H1 (cell line): ENCODE results near the gene RAB3GAP2. TPM values are rescaled to one million over a fixed set of nuclear protein-coding genes. Genes with fewer than 3 reads are reported as not detected.

Experiments
- CTCF ChIA-PET: fragments of 300-600 bp; sonication (Branson Sonifier 250); formaldehyde crosslinking; loops from one replicate; lab custom pipeline; 2021; ENCODE audit not compliant: partially characterized antibody; lab: Charles Lee
- POLR2A ChIA-PET: fragments of 300-600 bp; sonication (Branson Sonifier 250); formaldehyde crosslinking; loops from one replicate; lab custom pipeline; 2021; ENCODE audit warnings: inconsistent platforms; ENCODE audit not compliant: partially characterized antibody; lab: Charles Lee
- DNase-seq, 2 experiments: peaks; one replicate each; pipeline versions ENCODE4 v3.0.0 to v3.0.0-alpha.2; 2010 to 2022; ENCODE audit warnings: low spot score in 2 of 2, low read depth in 1 of 2, mixed read lengths in 1 of 2
- FAIRE-seq: peaks from 2 replicates; lab custom pipeline; 2011; peaks lifted over from hg19 to GRCh38; lab: Jason Lieb, UNC
- H2AFZ ChIP-seq: 2 replicates; pipeline ENCODE4 v1.8.1; 2012; ENCODE audit warnings: low read length, inconsistent platforms
- H2AK5ac ChIP-seq: 2 replicates; pipeline ENCODE4 v1.6.1; 2013; ENCODE audit warnings: low read depth, low read length
- H2BK120ac ChIP-seq: replicated peaks from 2 replicates; pipeline ENCODE3; 2013; ENCODE audit warnings: low read depth, low read length, inconsistent platforms
- H2BK12ac ChIP-seq: 2 replicates; pipeline ENCODE4 v1.6.1; 2013; ENCODE audit warnings: low read depth, low read length
- H2BK15ac ChIP-seq: 2 replicates; pipeline ENCODE4 v1.6.1; 2013; ENCODE audit warnings: low read length
- H2BK20ac ChIP-seq: 2 replicates; pipeline ENCODE4 v1.6.1; 2013; ENCODE audit warnings: low read length
- H2BK5ac ChIP-seq: 2 replicates; pipeline ENCODE4 v1.6.1; 2013; ENCODE audit warnings: low read depth, low read length
- H3K14ac ChIP-seq: 2 replicates; pipeline ENCODE4 v1.6.1; 2013; ENCODE audit warnings: inconsistent platforms; ENCODE audit not compliant: insufficient read length
- H3K18ac ChIP-seq: 2 replicates; pipeline ENCODE4 v1.6.1; 2013; ENCODE audit warnings: low read length; ENCODE audit errors: extremely low read depth
- H3K23ac ChIP-seq: 2 replicates; pipeline ENCODE4 v1.6.1; 2013; ENCODE audit warnings: inconsistent platforms; ENCODE audit not compliant: insufficient read length
- H3K23me2 ChIP-seq: 2 replicates; pipeline ENCODE4 v1.6.1; 2013; ENCODE audit warnings: low read depth, low read length
- H3K27ac ChIP-seq: 2 replicates; pipeline ENCODE4 v1.6.1; 2011; ENCODE audit warnings: low read depth, low read length, inconsistent platforms
- H3K27me3 ChIP-seq, 4 experiments: replicated peaks in 1 of 4; 1 replicate in 1 of 4; 2 replicates in 3 of 4; pipeline versions ENCODE4 v1.6.1 to v1.8.1; 2011 to 2013; ENCODE audit warnings: low read length in 3 of 4, mild to moderate bottlenecking in 3 of 4, inconsistent platforms in 2 of 4, mixed read lengths in 2 of 4, moderate library complexity in 1 of 4; ENCODE audit not compliant: control insufficient read depth in 3 of 4, insufficient read depth in 3 of 4; ENCODE audit errors: extremely low read depth in 1 of 4
- H3K36me3 ChIP-seq, 4 experiments: 2 replicates each; pipeline versions ENCODE4 v1.6.1 to v1.8.1; 2011 to 2013; ENCODE audit warnings: mild to moderate bottlenecking in 4 of 4, low read length in 3 of 4, moderate library complexity in 2 of 4, control low read depth in 1 of 4, inconsistent platforms in 1 of 4; ENCODE audit not compliant: insufficient read depth in 4 of 4, control insufficient read depth in 2 of 4
- H3K4ac ChIP-seq: replicated peaks from 2 replicates; pipeline ENCODE3; 2013; ENCODE audit warnings: low read length, low read depth, mixed read lengths, inconsistent platforms; ENCODE audit not compliant: insufficient read length
- H3K4me1 ChIP-seq, 4 experiments: replicated peaks in 1 of 4; 1 replicate in 1 of 4; 2 replicates in 3 of 4; pipeline versions ENCODE4 v1.6.1 to v1.8.1; 2011 to 2013; ENCODE audit warnings: low read length in 3 of 4, inconsistent platforms in 2 of 4, mixed read lengths in 1 of 4; ENCODE audit not compliant: insufficient read depth in 4 of 4, control insufficient read depth in 3 of 4
- H3K4me2 ChIP-seq, 2 experiments: 2 replicates each; pipeline versions ENCODE4 v1.6.1 to v1.8.1; 2011 to 2013; ENCODE audit warnings: low read depth in 2 of 2, low read length in 2 of 2, control low read depth in 1 of 2, inconsistent platforms in 1 of 2, mild to moderate bottlenecking in 1 of 2; ENCODE audit not compliant: insufficient read depth in 1 of 2
- H3K4me3 ChIP-seq, 4 experiments: fragments of 200-600, 300-600 bp in 1 of 4; sonication (generic), shearing (Covaris generic), sonication (Bioruptor Twin) in 1 of 4; 2 replicates each; pipeline versions ENCODE4 v1.5.1 to v1.8.1; 2011 to 2016; ENCODE audit warnings: low read length in 4 of 4, low read depth in 3 of 4, control low read depth in 2 of 4, inconsistent platforms in 2 of 4, mild to moderate bottlenecking in 2 of 4, mixed read lengths in 1 of 4, moderate library complexity in 1 of 4; ENCODE audit not compliant: insufficient read depth in 2 of 4; ENCODE audit errors: extremely low read depth in 1 of 4
- H3K56ac ChIP-seq: replicated peaks from 2 replicates; pipeline ENCODE3; 2013; ENCODE audit warnings: low read depth, mild to moderate bottlenecking, mixed read lengths, low read length, inconsistent platforms; ENCODE audit not compliant: insufficient read length
- H3K79me1 ChIP-seq: 2 replicates; pipeline ENCODE4 v1.6.1; 2013; ENCODE audit warnings: low read depth, low read length, control low read depth
- H3K79me2 ChIP-seq, 2 experiments: 2 replicates each; pipeline versions ENCODE4 v1.6.1 to v1.8.1; 2012 to 2013; ENCODE audit warnings: low read length in 2 of 2, mild to moderate bottlenecking in 2 of 2, inconsistent platforms in 1 of 2; ENCODE audit not compliant: insufficient read depth in 2 of 2, control insufficient read depth in 1 of 2
- H3K9ac ChIP-seq, 4 experiments: replicated peaks in 1 of 4; 1 replicate in 1 of 4; 2 replicates in 3 of 4; pipeline versions ENCODE4 v1.6.1 to v1.8.1; 2011 to 2013; ENCODE audit warnings: low read depth in 3 of 4, low read length in 3 of 4, control low read depth in 2 of 4, mild to moderate bottlenecking in 2 of 4, moderate library complexity in 2 of 4, inconsistent platforms in 1 of 4; ENCODE audit errors: extremely low read depth in 1 of 4
- H3K9me3 ChIP-seq, 2 experiments: 2 replicates each; pipeline versions ENCODE4 v1.6.1 to v1.8.1; 2012 to 2013; ENCODE audit warnings: mild to moderate bottlenecking in 2 of 2, moderate library complexity in 2 of 2, control low read depth in 1 of 2, inconsistent platforms in 1 of 2, low read depth in 1 of 2, low read length in 1 of 2, mixed read lengths in 1 of 2; ENCODE audit not compliant: insufficient read depth in 2 of 2
- H4K20me1 ChIP-seq, 2 experiments: replicated peaks in 1 of 2; 2 replicates each; pipeline versions ENCODE3 to v1.8.1; 2011 to 2013; ENCODE audit warnings: inconsistent platforms in 2 of 2, low read length in 2 of 2, mild to moderate bottlenecking in 1 of 2; ENCODE audit not compliant: insufficient read depth in 2 of 2, control insufficient read depth in 1 of 2
- H4K5ac ChIP-seq: 2 replicates; pipeline ENCODE4 v1.6.1; 2013; ENCODE audit warnings: low read length, low read depth, mixed read lengths, inconsistent platforms; ENCODE audit not compliant: insufficient read length
- H4K8ac ChIP-seq: 2 replicates; pipeline ENCODE4 v1.8.0; 2013; ENCODE audit warnings: mild to moderate bottlenecking, moderate library complexity, low read length, inconsistent platforms; ENCODE audit not compliant: insufficient read depth; ENCODE audit errors: extremely low read depth
- H4K91ac ChIP-seq: replicated peaks from 2 replicates; pipeline ENCODE3; 2013; ENCODE audit warnings: low read length, mixed read lengths, inconsistent platforms; ENCODE audit not compliant: insufficient read length
- ASH2L ChIP-seq: fragments of 200-600, 300-600 bp; sonication (generic); IDR thresholded peaks from one replicate; pipeline ENCODE4 v1.7.1; 2017; ENCODE audit warnings: low read length
- EGR1 ChIP-seq: IDR thresholded peaks from 2 replicates; pipeline ENCODE4 v1.6.1; 2011; ENCODE audit warnings: low read depth, low read length, borderline replicate concordance
- MAX ChIP-seq: IDR thresholded peaks from 2 replicates; pipeline ENCODE4 v1.6.1; 2012; ENCODE audit warnings: inconsistent platforms
- WGBS, 2 experiments: shearing (Covaris generic) in 1 of 2; methylation state at CpG; one replicate each; pipeline versions ENCODE4 v1.1.6 to v1.1.7; 2013 to 2015; ENCODE audit warnings: low lambda C conversion rate in 2 of 2, mixed read lengths in 2 of 2, inconsistent platforms in 1 of 2, low coverage in 1 of 2, missing lambda C conversion rate in 1 of 2; ENCODE audit not compliant: insufficient replicate concordance in 2 of 2, insufficient coverage in 1 of 2, insufficient read length in 1 of 2; ENCODE audit errors: extremely low coverage in 1 of 2, missing lambda C conversion rate in 1 of 2; 5-methylcytosine and 5-hydroxymethylcytosine counted together
- polyA plus RNA-seq, 7 experiments: library from polyadenylated mRNA; depleted of rRNA in 3 of 7; stranded (reverse) in 5 of 7; unstranded in 2 of 7; fragments of >200 nt in 5 of 7; fragments of 200-250 nt in 2 of 7; gene quantifications; 1 replicate in 5 of 7; 2 replicates in 1 of 7; 4 replicates in 1 of 7; pipeline versions ENCODE4 v1.2.1 to v1.2.3, GENCODE V29; 2011 to 2013; ENCODE audit warnings: missing spikeins in 2 of 7, mixed read lengths in 2 of 7
- total RNA-seq: library from RNA; stranded (reverse); fragmentation: NEBNext Ultra II Directional; extraction: Animal tissue kit (Norgen Biotek cat#: 25700); gene quantifications from 2 replicates; pipeline ENCODE4 v1.2.1, GENCODE V29; 2021
- TF ChIP-seq, protein P1 (sequence below), 3 experiments: IDR thresholded peaks; 1 replicate in 2 of 3; 2 replicates in 1 of 3; pipeline versions ENCODE4 v1.5.1 to v1.6.1; 2011; ENCODE audit warnings: low read length in 3 of 3, mild to moderate bottlenecking in 3 of 3, inconsistent platforms in 2 of 3, low read depth in 1 of 3, moderate library complexity in 1 of 3; ENCODE audit not compliant: insufficient read depth in 1 of 3; ENCODE audit errors: control extremely low read depth in 1 of 3
- TF ChIP-seq, protein P2 (sequence below): IDR thresholded peaks from 2 replicates; pipeline ENCODE4 v1.6.1; 2012; ENCODE audit warnings: inconsistent platforms

The RAB3GAP2 gene
- total and polyA plus RNA-seq, 2 of the 8 experiments (the other 6 are each of a cell fraction or from before 2014, with no cell fraction given), result 19.7 to 52.7 TPM

GRCh38 chr1:220287129-220287528 is 14.9 kb upstream of the RAB3GAP2 start:
- FAIRE-seq (no peak), DNase-seq (no peak)
- no peak overlapping the region for H4K5ac ChIP-seq

More at GRCh38 chr1:220287129-220287528, 14.9 kb upstream of the RAB3GAP2 start:
- ChIA-PET CTCF (interaction anchor here (1.1 to 14.9 kb wide), 5 partner anchors 10 to 83 kb away, joined by 3 to 168 read pairs (median 4); no protein-coding TSS in a partner anchor), POLR2A (no interaction called here)
- Histone ChIP-seq H3K23ac (no peak overlapping the region), H2BK12ac (no peak overlapping the region), H2BK120ac (no peak overlapping the region), H3K18ac (no peak overlapping the region), H4K20me1 (no peaks in the 10 kb centered on the region), H3K56ac (no peak overlapping the region), H4K91ac (no peak overlapping the region), H3K14ac (no peak overlapping the region), H2BK15ac (no peak overlapping the region), H3K79me1 (no peaks in the 10 kb centered on the region), H3K27me3 (no peaks in the 10 kb centered on the region), H4K8ac (no peak overlapping the region), H3K4ac (no peak overlapping the region), H3K4me1 (peaks cover 0 to 3% (median 2%) of the 10 kb centered on the region in 4 experiments; a peak in 1 of 7 replicates), H3K23me2 (no peaks in the 10 kb centered on the region), H3K79me2 (no peaks in the 10 kb centered on the region), H2BK5ac (no peak overlapping the region), H3K9me3 (no peaks in the 10 kb centered on the region), H3K9ac (no peak overlapping the region), H2BK20ac (no peak overlapping the region), H3K36me3 (no peaks in the 10 kb centered on the region), H2AK5ac (no peak overlapping the region), H3K27ac (no peak overlapping the region), H3K4me3 (no peak overlapping the region), H3K4me2 (no peak overlapping the region), H2AFZ (no peak overlapping the region)
- WGBS, 2 experiments, result 90% methylated on average over 8 of the region's 8 CpGs; no CpG with 5 or more reads in 1 of the 2 experiments
- no peak for TF ChIP-seq ASH2L
- TF ChIP-seq, protein P1, sequence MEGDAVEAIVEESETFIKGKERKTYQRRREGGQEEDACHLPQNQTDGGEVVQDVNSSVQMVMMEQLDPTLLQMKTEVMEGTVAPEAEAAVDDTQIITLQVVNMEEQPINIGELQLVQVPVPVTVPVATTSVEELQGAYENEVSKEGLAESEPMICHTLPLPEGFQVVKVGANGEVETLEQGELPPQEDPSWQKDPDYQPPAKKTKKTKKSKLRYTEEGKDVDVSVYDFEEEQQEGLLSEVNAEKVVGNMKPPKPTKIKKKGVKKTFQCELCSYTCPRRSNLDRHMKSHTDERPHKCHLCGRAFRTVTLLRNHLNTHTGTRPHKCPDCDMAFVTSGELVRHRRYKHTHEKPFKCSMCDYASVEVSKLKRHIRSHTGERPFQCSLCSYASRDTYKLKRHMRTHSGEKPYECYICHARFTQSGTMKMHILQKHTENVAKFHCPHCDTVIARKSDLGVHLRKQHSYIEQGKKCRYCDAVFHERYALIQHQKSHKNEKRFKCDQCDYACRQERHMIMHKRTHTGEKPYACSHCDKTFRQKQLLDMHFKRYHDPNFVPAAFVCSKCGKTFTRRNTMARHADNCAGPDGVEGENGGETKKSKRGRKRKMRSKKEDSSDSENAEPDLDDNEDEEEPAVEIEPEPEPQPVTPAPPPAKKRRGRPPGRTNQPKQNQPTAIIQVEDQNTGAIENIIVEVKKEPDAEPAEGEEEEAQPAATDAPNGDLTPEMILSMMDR (IDR thresholded peaks at IDR 0.05; ENCODE audit: control extremely low read depth in 1 of 3, insufficient read depth in 1 of 3, low read depth in 1 of 3, low read length in 3 of 3), result no peak
- peak; percentile 60; the same call in 1 of the 2 replicates for TF ChIP-seq MAX
- TF ChIP-seq, protein P2, sequence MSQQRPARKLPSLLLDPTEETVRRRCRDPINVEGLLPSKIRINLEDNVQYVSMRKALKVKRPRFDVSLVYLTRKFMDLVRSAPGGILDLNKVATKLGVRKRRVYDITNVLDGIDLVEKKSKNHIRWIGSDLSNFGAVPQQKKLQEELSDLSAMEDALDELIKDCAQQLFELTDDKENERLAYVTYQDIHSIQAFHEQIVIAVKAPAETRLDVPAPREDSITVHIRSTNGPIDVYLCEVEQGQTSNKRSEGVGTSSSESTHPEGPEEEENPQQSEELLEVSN, result peak; percentile 79
- no peak for TF ChIP-seq EGR1
